HTR-8/SVneo (cell line): ENCODE data around the gene PKP3.
"Not testable (repeated sequence)": the region's sequence is repeated elsewhere in the genome, so short reads cannot be mapped to it uniquely, and the experiment has no call there.

Source experiments
- DNase-seq: peaks from one replicate; pipeline ENCODE4 v3.0.0; 2011; ENCODE audit warnings: low spot score, mixed read lengths; ENCODE audit not compliant: insufficient read length
- FAIRE-seq: peaks from 2 replicates; lab custom pipeline; 2011; peaks lifted over from hg19 to GRCh38; lab: Jason Lieb, UNC

PKP3 gene

DNA sequence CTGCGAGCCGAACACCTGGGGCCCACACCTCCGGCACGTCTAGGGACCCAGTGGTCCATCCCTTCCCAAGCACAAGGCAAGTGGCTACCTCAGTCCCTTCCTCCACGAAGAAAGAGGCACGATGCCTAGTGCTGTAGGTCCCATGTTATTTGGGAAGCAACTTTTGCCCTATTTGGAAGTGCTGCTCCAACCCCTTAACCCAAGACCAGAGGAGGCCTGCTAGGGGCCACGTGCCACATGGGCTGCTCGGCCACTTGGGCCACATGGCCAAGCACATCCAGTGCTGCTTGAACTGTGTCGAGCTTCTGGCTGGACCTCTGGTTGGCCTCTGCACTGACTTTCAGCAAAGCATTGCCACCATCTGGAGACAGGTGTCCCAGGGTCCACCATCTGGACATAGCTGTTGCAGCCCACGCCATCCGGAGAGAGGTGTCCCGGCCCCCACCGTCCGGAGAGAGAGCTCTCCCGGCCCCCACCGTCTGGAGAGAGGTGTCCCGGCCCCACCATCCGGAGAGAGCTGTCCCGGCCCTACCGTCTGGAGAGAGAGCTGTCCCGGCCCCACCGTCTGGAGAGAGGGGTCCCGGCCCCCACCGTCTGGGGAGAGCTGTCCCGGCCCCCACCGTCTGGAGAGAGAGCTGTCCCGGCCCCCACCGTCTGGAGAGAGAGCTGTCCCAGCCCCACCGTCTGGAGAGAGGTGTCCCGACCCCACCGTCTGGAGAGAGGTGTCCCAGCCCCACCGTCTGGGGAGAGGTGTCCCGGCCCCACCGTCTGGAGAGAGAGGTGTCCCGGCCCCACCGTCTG lies 31.2 kb upstream of the PKP3 start:
- FAIRE-seq (no peak), DNase-seq (no peak)

DNA sequence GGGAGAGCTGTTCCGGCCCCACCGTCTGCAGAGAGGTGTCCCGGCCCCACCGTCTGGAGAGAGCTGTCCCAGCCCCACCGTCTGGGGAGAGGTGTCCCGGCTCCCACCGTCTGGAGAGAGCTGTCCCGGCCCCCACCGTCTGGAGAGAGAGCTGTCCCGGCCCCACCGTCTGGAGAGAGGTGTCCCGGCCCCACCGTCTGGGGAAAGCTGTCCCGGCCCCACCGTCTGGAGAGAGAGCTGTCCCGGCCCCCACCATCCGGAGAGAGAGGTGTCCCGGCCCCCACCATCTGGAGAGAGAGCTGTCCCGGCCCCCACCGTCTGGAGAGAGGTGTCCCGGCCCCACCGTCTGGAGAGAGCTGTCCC lies 30.6 kb upstream of the PKP3 start:
- FAIRE-seq, DNase-seq: not testable (repeated sequence)

DNA sequence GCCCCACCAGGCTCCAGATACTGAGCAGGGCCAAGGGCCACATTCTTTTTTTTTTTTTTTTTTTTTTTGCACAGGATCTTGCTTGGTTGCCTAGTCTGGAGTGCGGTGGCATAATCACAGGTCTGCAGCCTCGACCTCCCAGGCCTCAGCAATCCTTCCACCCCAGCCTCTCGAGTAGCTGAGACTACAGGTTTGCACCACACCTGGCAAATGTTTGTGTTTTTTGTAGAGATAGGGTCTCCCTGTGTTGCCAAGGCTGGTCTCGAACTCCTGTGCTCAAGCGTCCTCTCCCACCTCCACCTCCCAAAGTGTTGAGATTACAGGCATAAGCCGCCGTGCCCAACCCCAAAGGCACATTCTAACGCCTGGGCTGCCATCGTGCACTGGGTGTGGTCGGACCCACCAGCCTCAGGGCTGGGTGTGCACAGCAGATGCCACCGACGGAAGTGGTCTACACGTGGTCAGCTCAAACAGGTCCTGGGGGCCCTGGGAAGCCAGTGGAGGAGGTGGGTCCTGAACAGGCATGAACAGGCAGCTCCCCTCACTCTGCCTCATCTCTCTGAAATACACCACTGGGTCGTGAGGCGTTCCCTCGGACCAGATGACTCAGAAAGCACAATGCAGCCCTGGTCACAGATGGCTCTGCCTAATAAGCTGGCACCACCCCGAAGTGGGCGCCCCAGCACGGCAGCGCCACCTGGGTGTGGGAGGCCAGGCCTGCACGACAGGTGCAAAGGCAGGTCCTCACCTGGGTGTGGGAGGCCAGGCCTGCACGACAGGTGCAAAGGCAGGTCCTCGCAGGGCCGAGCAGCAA lies 29.9 kb upstream of the PKP3 start:
- FAIRE-seq: peak; percentile 88
- DNase-seq: peak; percentile 67

DNA sequence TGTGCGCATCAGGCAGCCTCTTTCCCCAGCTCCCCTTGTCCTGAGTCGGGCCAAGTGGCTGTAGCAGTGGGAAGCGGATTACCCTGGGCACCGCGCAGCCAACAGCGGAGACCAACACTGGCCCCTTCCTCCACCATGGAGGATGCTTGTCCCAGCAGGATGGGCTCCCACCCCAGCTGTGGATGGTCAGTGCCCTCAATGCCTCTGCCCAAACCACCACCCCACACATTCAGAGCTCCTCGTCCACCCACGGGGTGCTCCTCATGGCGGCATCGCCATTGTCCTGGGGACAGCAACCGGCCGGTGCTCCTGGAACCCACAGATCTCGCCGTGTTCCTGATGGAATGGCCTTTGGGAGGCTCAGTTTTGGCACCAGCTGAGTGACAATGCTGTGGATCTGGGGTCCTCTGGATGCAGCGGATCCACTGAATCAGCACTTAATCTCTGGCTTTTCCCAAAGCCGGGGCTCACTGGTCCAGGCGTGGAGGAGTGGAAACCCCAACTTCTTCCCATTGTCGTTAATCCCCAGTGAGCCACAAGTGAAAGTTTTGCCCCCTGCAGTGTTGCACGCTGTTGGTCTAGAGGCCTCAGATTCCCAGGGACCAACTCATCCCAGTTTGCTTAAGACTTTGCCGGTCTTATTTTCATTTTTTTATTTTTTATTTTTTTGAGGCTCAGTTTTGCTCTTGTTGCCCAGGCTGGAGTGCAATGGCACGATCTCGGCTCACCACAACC lies 28.9 kb upstream of the PKP3 start:
- FAIRE-seq (peak; percentile 48), DNase-seq (no peak)

DNA sequence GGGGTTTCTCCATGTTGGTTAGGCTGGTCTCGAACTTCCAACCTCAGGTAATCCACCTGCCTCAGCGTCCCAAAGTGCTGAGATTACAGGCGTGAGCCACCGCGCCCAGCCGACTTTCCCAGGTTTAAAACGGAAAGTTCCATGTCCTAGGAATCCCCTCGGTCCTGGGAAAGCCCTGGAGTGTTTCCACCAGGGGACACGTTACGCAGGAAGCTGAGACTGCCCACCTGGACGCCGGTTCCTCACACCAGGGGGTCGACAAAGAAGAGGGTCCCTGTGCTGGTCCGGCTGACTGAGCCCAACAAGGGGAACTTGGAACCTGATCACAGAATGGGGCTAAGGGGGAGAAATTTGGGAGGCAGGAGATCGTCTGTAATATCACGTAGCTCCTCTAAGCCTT lies 28.2 kb upstream of the PKP3 start:
- FAIRE-seq (no peak), DNase-seq (no peak)

DNA sequence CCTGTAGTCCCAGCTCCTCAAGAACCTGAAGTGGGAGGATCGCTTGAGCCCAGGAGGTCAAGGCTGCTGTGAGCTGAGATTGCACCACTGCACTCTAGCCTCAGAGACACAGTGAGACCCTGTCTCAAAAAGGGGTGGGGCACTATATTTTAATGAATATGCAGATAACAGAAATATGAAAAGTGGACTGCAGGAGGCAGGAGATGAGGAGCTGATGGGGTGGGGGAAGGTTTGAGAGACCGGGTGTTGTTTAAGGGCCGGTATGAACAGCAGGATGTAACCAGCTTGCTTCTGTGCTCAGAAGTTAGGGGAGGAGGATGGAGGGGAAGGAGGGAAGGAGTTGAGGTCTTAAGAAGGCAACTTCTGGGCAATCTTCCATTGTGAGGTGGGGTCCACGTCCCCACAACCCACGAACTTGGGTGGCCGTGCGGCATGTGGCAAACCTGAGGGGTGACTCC lies 26.0 kb upstream of the PKP3 start:
- DNase-seq (no peak), FAIRE-seq (no peak)

DNA sequence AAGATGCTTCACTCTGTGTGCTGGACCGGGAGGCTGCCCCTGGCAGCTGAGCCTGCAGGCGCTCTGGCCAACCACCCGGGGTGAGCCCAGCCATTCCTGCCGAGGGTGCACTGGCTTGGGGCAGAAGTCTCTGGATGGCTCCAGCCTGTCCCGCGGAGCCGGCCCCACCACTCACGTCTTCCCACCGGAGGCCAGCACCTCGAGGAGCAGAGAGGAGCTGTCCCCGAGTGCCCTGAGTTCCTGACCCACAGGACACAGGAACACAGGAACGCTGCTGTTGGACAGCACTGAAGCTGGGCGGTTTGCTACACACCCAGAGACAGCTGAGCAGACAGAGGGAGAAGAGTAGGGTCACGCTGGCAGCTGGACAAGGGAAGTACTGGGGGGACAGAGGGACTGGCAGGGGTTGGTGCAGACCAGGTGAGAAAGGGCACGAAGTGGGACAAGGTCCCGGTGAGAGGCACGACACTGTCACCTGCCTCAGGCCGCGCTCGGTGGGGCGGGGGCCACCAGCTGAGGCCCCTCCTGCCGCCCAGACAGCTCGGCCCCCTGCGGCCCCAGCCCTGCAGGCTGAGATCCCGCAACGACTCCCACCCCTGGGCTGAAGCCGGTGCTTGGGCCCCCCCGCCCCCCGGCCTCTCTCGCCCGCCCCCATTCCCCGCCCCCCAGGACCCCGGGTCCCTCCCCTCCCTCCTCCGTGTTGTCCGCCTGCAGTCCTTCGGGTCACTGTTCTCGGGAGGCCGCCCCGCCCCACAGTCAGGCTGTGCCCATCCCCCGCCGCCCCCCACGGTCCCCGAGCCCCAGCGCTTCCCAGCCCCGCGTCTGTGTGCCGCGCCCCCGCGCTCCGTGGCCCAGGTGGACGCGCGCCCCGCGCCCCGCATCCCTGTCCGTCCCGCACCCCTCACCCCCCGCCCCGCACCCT lies 25.3 kb upstream of the PKP3 start:
- peak; percentile 39 for DNase-seq
- FAIRE-seq: peak; percentile 36

DNA sequence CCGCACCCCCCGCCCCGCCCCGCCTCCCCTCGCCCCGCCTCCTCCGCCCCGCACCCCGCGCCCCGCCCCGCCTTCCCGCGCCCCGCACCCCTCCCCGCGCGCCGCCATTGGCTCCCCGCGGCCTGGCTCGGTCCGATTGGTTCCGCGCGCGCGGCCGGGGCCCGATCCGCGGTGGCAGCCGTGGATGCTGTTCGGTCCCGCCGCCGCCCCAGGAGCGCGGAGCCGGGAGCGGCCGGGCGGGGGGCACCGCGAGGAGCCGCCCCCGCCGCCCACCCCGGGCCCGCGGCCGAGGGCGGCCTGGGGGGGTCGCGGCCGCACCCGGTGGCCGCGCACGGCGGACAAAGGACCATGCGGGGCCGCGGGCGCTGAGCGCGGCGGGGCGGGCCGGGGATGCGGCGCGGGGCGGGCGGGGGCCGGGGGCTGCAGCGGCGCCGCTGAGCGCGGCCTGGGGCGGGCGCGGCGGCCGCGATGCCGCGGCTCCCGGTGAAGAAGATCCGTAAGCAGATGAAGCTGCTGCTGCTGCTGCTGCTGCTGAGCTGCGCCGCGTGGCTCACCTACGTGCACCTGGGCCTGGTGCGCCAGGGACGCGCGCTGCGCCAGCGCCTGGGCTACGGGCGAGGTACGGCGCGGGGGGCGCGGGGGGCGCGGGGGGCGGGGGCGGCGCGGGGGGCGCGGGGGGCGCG lies 24.5 kb upstream of the PKP3 start, which contains the start of gene B4GALNT4:
TSS of gene B4GALNT4 (plus strand) at position 164 of the 683 bp plus-strand sequence. CDS start at position 469, 305 bp downstream.
- DNase-seq (no peak), FAIRE-seq (peak; percentile 9)

DNA sequence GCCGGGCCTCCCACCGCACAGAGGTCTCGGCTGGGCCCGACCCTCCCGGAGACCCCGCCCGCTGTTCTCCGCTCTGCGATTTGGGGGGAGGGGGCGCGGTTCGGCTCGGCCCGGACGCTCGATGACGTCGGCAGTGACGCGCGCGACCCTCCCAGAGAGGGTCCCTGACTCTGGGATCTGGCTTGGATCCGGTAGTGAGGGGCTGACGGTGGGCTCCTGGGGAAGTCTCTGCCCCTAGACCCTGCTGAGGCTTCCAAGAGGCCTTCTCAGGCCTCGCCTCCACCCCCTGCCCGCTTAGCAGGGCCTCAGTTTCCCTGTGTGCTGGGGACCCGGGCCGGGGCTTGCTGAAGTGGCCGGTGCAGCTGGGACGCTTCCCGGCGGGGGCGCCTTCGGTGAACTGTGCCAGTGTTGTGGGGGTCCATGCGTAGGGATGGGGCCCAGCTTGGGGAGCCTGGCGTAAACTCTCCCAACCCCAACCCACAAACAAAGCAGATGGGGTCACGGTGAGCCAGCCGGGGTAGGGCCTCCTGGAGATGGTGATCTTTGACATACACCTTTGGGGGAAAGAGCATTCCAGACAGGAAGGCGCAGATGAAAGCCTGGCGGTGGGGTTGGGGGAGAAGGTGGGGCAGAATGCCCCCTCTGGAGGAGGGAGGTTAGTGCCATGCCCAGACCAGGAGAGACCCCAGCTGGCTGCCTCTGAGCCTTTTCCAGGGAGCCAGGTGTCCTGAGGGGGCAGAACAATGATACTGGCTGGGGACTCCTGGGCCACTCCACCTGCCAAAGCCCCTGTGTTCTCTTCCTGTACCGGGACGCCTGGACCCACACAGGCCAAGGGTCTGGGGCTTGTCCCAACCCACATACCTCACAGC lies 23.7 kb upstream of the PKP3 start:
- no peak for FAIRE-seq

DNA sequence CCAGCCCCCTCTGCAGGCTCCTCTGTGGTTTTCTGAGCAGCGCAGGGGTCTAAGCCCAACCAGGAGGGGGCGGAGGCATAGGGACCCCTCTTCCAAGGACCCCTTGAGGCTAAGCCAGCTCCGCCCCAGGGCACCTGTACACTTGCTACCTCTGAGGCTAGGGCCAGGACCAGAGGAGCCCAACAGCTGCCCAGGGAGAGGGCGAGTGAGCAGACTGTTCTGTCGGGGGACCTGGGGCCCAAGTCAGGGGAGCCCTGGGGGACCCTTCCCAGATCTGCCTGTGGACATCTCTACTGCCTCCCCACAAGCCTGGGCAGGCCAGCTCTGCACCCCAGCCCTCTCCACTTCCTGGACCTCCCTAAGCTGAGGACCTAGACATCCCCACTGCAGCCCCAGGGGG lies 23.0 kb upstream of the PKP3 start:
- no peak for DNase-seq

More for the DNA sequence above, 23.7 kb upstream of the PKP3 start:
- DNase-seq: no peak

DNA sequence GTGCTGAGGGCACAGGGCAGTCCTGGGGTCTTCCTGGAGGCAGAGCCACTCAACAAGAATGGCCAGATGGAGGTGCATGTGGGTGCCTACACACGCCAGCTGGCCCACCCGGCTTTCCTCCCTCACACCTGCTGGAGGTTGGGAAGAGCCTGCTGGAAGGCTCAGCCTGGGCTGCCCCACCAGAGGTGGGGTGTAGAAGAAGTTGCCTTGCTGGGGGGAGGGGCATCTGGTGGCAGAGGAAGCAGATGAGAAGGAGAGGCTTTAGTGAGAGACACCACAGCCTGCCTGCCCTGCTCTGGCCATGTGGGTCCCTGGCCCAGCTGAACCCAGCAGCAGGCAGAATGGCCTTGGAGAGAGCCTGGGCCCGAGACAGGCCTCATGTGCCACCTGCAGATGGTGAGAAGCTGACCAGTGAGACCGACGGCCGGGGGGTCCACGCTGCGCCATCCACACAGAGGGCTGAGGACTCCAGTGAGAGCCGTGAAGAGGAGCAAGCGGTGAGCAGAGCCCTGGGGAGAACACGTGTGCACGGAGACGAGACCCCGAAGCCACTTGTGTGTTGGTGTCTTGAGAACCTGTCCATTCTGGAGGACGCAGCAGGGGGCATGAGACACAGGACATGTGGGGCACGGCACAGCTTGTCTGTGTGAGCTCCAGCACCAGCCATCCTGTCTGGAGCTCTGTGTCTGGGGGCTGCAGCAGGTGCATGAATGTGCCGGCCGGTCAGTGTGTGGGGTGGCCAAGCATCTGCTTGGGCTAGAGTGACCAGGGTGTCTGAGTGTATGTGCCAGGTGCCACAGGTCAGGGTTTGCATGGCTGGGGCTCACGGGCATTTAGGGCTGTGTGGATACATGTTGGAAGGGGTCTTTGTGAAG lies 22.1 kb upstream of the PKP3 start:
- DNase-seq: no peak
- FAIRE-seq: no peak

More for the DNA sequence above, 23.0 kb upstream of the PKP3 start:
- FAIRE-seq: no peak

DNA sequence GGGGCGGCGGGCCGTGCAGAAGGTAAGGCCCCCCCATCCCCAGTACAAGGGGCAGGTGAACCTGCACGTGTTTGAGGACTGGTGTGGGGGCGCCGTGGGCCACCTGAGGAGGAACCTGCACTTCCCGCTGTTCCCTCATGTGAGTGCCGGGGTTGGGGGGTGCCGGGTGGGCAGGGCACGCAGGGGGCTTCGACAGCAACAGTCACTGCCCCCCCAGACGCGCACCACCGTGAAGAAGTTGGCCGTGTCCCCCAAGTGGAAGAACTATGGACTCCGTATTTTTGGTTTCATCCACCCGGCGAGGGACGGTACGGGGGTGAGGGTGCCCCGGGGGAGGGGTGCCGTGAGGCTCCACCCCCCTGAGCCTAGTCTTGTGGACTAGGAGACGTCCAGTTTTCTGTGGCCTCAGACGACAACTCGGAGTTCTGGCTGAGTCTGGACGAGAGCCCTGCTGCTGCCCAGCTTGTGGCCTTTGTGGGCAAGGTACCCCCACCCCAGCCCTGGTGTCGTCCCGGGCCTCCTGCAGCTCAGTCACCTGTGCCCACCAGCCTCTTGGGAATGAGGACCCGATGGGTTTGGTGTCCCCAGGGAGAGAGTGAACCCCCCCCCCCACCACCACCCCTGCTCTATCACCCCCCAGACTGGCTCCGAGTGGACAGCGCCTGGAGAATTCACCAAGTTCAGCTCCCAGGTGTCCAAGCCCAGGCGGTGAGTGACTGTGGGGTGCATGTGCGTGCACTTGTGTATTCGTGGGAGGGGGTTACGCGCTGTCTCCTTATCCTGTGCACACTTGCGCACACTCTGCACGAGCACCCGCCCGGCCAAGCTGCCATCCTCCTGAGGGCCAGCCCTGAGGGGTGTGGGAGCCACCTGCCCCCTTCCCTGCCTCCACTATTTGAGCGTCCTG lies 20.9 kb upstream of the PKP3 start:
- DNase-seq (no peak), FAIRE-seq (no peak)

DNA sequence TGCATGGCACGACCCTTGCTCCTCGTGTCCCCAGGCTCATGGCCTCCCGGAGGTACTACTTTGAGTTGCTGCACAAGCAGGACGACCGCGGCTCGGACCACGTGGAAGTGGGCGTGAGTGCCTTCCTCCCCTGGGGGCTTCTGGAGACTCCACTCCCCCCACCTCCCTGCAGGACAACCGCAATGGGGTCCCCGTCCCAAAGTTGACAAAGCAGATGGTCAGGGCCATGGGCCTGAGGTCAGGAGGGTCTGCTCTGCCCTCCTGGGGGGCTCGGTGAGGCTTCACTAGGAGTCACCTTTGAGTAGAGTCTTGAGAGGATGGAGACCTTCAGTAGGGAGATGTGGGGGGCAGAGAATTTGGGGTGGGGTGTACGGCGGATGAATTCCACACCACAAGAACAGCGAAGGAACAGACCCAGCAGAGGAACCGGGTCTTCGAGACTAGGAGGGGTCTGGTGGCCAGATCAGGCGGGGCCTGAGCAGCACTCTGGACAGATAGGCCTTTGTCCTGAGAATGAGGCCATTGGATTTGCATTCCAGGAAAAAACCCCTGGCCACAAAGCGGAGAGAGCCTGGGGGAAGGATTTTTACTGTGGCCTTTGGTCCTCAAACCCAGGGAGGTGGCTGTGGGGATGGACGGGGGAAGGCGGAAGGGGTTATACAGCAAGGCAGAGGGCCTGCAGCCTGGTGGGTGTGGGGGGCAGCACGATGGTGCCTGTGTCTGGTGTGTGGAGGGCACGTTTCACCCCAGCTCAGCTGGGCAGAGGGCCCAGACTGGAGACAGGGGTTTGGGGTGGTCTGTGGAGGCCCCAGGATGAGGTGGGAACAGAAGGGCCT lies 20.1 kb upstream of the PKP3 start:
- DNase-seq: no peak
- FAIRE-seq: no peak

DNA sequence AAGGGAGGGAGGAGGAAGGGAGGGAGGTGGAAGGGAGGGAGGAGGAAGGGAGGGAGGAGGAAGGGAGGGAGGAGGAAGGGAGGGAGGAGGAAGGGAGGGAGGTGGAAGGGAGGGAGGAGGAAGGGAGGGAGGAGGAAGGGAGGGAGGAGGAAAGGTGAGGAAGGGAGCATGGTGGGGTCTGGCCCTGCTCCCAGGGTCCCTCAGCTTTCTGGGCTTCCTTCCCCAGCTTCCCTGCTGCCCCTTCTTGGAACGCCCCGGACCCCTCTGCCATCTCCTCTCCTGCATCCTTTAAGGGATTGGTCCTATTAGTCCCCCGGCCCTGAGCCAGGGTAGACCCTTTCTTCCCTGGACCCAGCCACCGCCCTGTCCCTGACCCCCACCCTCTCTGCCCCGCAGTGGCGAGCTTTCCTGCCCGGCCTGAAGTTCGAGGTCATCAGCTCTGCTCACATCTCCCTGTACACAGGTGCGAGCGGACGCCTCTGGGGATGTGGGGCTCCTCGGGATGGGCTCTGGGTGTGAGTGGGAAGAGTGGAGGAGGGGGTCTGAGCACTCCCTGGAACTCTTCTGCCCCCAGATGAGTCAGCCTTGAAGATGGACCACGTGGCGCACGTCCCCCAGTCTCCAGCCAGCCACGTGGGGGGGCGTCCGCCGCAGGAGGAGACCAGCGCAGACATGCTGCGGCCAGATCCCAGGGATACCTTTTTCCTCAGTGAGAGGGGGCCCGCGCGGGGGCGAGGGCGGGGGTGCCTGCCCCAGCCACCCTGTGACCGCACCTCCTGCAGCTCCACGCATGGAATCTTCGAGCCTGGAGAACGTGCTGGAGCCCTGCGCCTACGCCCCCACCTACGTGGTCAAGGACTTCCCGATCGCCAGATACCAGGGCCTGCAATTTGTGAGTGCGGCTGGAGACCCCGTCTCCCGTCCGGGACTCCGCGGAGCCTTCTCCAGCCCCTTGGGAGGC lies 18.7 kb upstream of the PKP3 start:
- DNase-seq (no peak), FAIRE-seq (no peak)
